GM12878 (cell line): ENCODE results near the gene RHOC. TPM values are rescaled to one million over a fixed set of nuclear protein-coding genes. Genes with fewer than 3 reads are reported as not detected.

Experiments
- ATAC-seq: fragments of 200-7000 bp; cut with Tn5 transposase; 3 replicates; pipeline ENCODE4 v1.9.1; 2020; ENCODE audit warnings: mild to moderate bottlenecking, moderate library complexity
- BruUV-seq: library from RNA; stranded (reverse); fragments of 400-500 nt; replicated peaks from 2 replicates; lab custom pipeline; 2021; lab: Mats Ljungman, UMichigan
- CTCF ChIA-PET: fragments of 300-600 bp; sonication (Branson Sonifier 250); formaldehyde crosslinking; extraction: SDS; loops from one replicate; lab custom pipeline; 2021; ENCODE audit warnings: inconsistent platforms; lab: Yijun Ruan, JAX
- POLR2A ChIA-PET: fragments of 350-600 bp; formaldehyde crosslinking; extraction: SDS; loops from one replicate; lab custom pipeline; 2021; ENCODE audit warnings: inconsistent platforms; lab: Charles Lee
- RAD21 ChIA-PET: fragments of 300-600 bp; sonication (Branson Sonifier 250); formaldehyde crosslinking; loops from one replicate; lab custom pipeline; 2023; ENCODE audit warnings: antibody characterized with exemption; ENCODE audit not compliant: unreplicated experiment; lab: Charles Lee
- SMC1A ChIA-PET: fragments of 300-600 bp; sonication (Branson Sonifier 250); formaldehyde crosslinking; loops from one replicate; lab custom pipeline; 2023; ENCODE audit not compliant: unreplicated experiment, uncharacterized antibody; lab: Charles Lee
- DNase-seq: peaks from one replicate; pipeline ENCODE4 v3.0.0-alpha.2; 2011; ENCODE audit warnings: low read depth, low spot score
- FAIRE-seq: peaks from 3 replicates; lab custom pipeline; 2011; peaks lifted over from hg19 to GRCh38; lab: Jason Lieb, UNC
- H2AFZ ChIP-seq: 2 replicates; pipeline ENCODE4 v1.6.0; 2011; ENCODE audit warnings: low read depth, low read length, control low read depth; ENCODE audit not compliant: control insufficient read depth
- H3K27ac ChIP-seq: 2 replicates; pipeline ENCODE4 v1.5.1; 2011; ENCODE audit warnings: control low read depth; ENCODE audit not compliant: control insufficient read depth, insufficient read depth
- H3K27me3 ChIP-seq, 2 experiments: replicated peaks in 1 of 2; 2 replicates each; pipeline versions ENCODE4 v1.6.0 to v1.6.1; 2011; ENCODE audit warnings: low read length in 1 of 2; ENCODE audit not compliant: control insufficient read depth in 2 of 2, insufficient read depth in 2 of 2
- H3K36me3 ChIP-seq, 2 experiments: 2 replicates each; pipeline ENCODE4 v1.5.1; 2011; ENCODE audit warnings: low read length in 1 of 2; ENCODE audit not compliant: control insufficient read depth in 2 of 2, insufficient read depth in 2 of 2
- H3K4me1 ChIP-seq: 2 replicates; pipeline ENCODE4 v1.6.1; 2011; ENCODE audit warnings: mild to moderate bottlenecking, low read length, moderate library complexity, mixed read lengths; ENCODE audit not compliant: control insufficient read depth, insufficient read depth
- H3K4me2 ChIP-seq: 2 replicates; pipeline ENCODE4 v1.6.0; 2011; ENCODE audit warnings: control low read depth; ENCODE audit not compliant: control insufficient read depth, insufficient read depth
- H3K4me3 ChIP-seq: fragments of 200-600 bp; sonication (generic); 2 replicates; pipeline ENCODE4 v1.5.1; 2016
- H3K79me2 ChIP-seq: 2 replicates; pipeline ENCODE4 v1.6.0; 2011; ENCODE audit warnings: low read length; ENCODE audit not compliant: control insufficient read depth, insufficient read depth
- H3K9ac ChIP-seq: 2 replicates; pipeline ENCODE4 v1.8.0; 2011; ENCODE audit warnings: low read length, control low read depth, mixed read lengths; ENCODE audit not compliant: control insufficient read depth, insufficient read depth
- H3K9me3 ChIP-seq: replicated peaks from 3 replicates; pipeline ENCODE4 v1.5.1; 2011; ENCODE audit warnings: mild to moderate bottlenecking, low read length; ENCODE audit not compliant: control insufficient read depth, insufficient read depth
- H4K20me1 ChIP-seq: 2 replicates; pipeline ENCODE4 v1.6.0; 2011; ENCODE audit not compliant: control insufficient read depth, insufficient read depth
- HSF1 ChIP-seq: fragments of 150-350 bp; IDR thresholded peaks from 2 replicates; pipeline ENCODE4 v1.6.1; 2014; ENCODE audit warnings: mild to moderate bottlenecking, low read depth, low read length
- POU2F2 ChIP-seq: IDR thresholded peaks from 3 replicates; pipeline ENCODE4 v1.6.1; 2011; ENCODE audit warnings: low read depth, mild to moderate bottlenecking, low read length, borderline replicate concordance
- TAF1 ChIP-seq: IDR thresholded peaks from 2 replicates; pipeline ENCODE4 v1.6.1; 2011; ENCODE audit warnings: mild to moderate bottlenecking, low read depth, low read length, borderline replicate concordance
- TBL1XR1 ChIP-seq: IDR thresholded peaks from 2 replicates; pipeline ENCODE4 v1.6.1; 2012; ENCODE audit warnings: low read depth, low read length, improper control_type of control experiment
- YBX1 ChIP-seq: fragments of 450-650 bp; IDR thresholded peaks from 2 replicates; pipeline ENCODE4 v1.6.1; 2016; ENCODE audit warnings: antibody characterized with exemption
- ZBTB40 ChIP-seq: fragments of 450-650 bp; IDR thresholded peaks from 2 replicates; pipeline ENCODE4 v1.6.1; 2016; ENCODE audit warnings: mild to moderate bottlenecking, moderate library complexity, borderline replicate concordance
- ZNF217 ChIP-seq: fragments of 450-650 bp; IDR thresholded peaks from 2 replicates; pipeline ENCODE4 v1.6.1; 2017; ENCODE audit warnings: antibody characterized with exemption, mild to moderate bottlenecking
- WGBS: methylation state at CpG from one replicate; pipeline ENCODE4 v1.1.6; 2016; ENCODE audit warnings: low lambda C conversion rate; ENCODE audit not compliant: insufficient replicate concordance, insufficient coverage; ENCODE audit errors: missing lambda C conversion rate; 5-methylcytosine and 5-hydroxymethylcytosine counted together
- in situ Hi-C: fragments of 300-500 bp; cut with MboI; formaldehyde crosslinking; loops from 9 replicates; pipeline ENCODE4 v1.14.3; 2018; ENCODE audit warnings: mixed read lengths
- intact Hi-C: fragments of 100-400 bp; cut with micrococcal nuclease; formaldehyde crosslinking; loops from one replicate; pipeline ENCODE4 v1.14.2; 2022; ENCODE audit not compliant: unreplicated experiment
- polyA plus RNA-seq, 11 experiments: library from polyadenylated mRNA; depleted of rRNA in 4 of 11; unstranded in 6 of 11; stranded (reverse) in 5 of 11; fragments of >200 nt; fragmentation: Nextera tagmentation in 4 of 11; fragmentation: Illumina TruSeq in 1 of 11; extraction: Ambion mirVana in 4 of 11; extraction: Trizol in 1 of 11; gene quantifications; 1 replicate in 1 of 11; 2 replicates in 10 of 11; pipeline versions ENCODE4 v1.2.1 to v1.2.3, GENCODE V29; 2011 to 2016; ENCODE audit warnings: inconsistent platforms in 2 of 11, missing spikeins in 2 of 11, low read depth in 1 of 11
- total RNA-seq, 4 experiments: library from RNA; depleted of rRNA in 3 of 4; stranded (reverse); fragments of >200 nt in 3 of 4; fragmentation: Illumina TruSeq in 1 of 4; extraction: Trizol in 1 of 4; gene quantifications; 2 replicates each; pipeline versions ENCODE4 v1.2.1 to v1.2.3, GENCODE V29; 2013 to 2021

Gene RHOC
- total and polyA plus RNA-seq, 10 of the 15 experiments (the other 5 are each of a cell fraction or from before 2014, with no cell fraction given) = 20.6 to 371 (median 158) TPM

GRCh38 chr1:112708489-112708888, 1.6 kb upstream of the RHOC start:
- Histone ChIP-seq H3K27ac (no peak overlapping the region), H3K27me3 (no peaks in the 10 kb centered on the region), H4K20me1 (0 out of 2 replicates have a peak, but pooled peaks cover 2% of the 10 kb centered on the region), H3K4me1 (peaks cover 19% of the 10 kb centered on the region), H3K79me2 (peaks cover 31% of the 10 kb centered on the region), H3K9me3 (no peaks in the 10 kb centered on the region), H2AFZ (no peak overlapping the region), H3K4me2 (no peak overlapping the region), H3K36me3 (0 out of 4 replicates have a peak, but pooled peaks cover 0 to 3% of the 10 kb centered on the region in 2 experiments), H3K9ac (no peak overlapping the region), H3K4me3 (no peak overlapping the region)
- BruUV-seq = no TSS peak
- SMC1A ChIA-PET = interaction anchor here (0.6 to 5.1 kb wide), 20 partner anchors 18 to 320 kb away, joined by 3 to 47 read pairs (median 4); partner anchors contain the start of genes MOV10 and ST7L
- ATAC-seq (no peak), FAIRE-seq (no peak), DNase-seq (no peak)
- in situ Hi-C loops (loop anchor here (5.0 kb wide), 2 partner anchors 206 to 316 kb away; no protein-coding TSS in a partner anchor), intact Hi-C loops (no loop called here)
- TF ChIP-seq ZBTB40 (no peak), YBX1 (no peak), HSF1 (no peak), ZNF217 (no peak), TBL1XR1 (no peak), POU2F2 (no peak), TAF1 (no peak)
- POLR2A ChIA-PET = interaction anchor here (0.7 to 1.9 kb wide), 5 partner anchors 34 to 207 kb away, joined by 3 to 7 read pairs (median 5); partner anchors contain the start of genes MOV10 and ST7L
- CTCF ChIA-PET = interaction anchor here (0.7 to 5.9 kb wide), 26 partner anchors 8 to 364 kb away, joined by 3 to 122 read pairs (median 4); partner anchors contain the start of genes CAPZA1, CTTNBP2NL, LRIG2 and MOV10
- RAD21 ChIA-PET = interaction anchor here (1.0 to 5.6 kb wide), 12 partner anchors 32 to 317 kb away, joined by 3 to 53 read pairs (median 8); partner anchors contain the start of gene MOV10
- WGBS = 52% methylated on average over 3 of the region's 3 CpGs
